ENCODE results near the gene KCNJ18.
"Not testable (repeated sequence)": the region's sequence is repeated elsewhere in the genome, so short reads cannot be mapped to it uniquely, and the experiment has no call there.

DNA sequence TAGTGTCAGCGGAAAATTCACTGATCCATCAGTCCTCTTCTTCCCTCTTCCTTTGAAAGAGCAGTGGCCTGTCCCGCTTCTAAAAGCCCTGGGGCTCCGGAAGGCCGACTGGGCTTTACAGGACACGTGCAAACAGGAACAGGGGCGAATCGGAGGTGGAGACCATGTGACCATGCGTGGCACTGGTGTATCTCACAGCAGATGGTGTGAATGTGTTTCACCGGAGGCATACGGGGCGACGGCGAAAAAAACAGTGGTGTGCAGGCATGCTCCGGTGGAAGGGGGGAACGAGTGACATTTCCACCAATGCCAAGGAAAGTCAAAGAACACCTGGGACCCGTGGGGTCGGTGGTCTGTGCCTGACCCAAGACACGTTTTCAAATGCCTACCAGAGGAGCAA is 8.4 kb upstream of the KCNJ18 start:
- not testable (repeated sequence) for TF ChIP-seq EZH2 (IDR thresholded peaks at IDR 0.05; ENCODE audit: borderline replicate concordance, low read length)
- TF ChIP-seq, protein P1, sequence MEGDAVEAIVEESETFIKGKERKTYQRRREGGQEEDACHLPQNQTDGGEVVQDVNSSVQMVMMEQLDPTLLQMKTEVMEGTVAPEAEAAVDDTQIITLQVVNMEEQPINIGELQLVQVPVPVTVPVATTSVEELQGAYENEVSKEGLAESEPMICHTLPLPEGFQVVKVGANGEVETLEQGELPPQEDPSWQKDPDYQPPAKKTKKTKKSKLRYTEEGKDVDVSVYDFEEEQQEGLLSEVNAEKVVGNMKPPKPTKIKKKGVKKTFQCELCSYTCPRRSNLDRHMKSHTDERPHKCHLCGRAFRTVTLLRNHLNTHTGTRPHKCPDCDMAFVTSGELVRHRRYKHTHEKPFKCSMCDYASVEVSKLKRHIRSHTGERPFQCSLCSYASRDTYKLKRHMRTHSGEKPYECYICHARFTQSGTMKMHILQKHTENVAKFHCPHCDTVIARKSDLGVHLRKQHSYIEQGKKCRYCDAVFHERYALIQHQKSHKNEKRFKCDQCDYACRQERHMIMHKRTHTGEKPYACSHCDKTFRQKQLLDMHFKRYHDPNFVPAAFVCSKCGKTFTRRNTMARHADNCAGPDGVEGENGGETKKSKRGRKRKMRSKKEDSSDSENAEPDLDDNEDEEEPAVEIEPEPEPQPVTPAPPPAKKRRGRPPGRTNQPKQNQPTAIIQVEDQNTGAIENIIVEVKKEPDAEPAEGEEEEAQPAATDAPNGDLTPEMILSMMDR (IDR thresholded peaks at IDR 0.05; ENCODE audit: low read length) = not testable (repeated sequence)

All from OCI-LY1 (cell line).